DOHH2 (cell line): ENCODE results near the gene TMEM38B.

Experiments
- H3F3A ChIP-seq: fragments of 200-600 bp; sonication (generic), shearing (Covaris generic); 2 replicates; pipeline ENCODE4 v1.6.0; 2016; ENCODE audit warnings: antibody characterized with exemption, mild to moderate bottlenecking; ENCODE audit not compliant: control insufficient read depth, insufficient read depth
- H3K27ac ChIP-seq: fragments of 200-600 bp; sonication (generic); 2 replicates; pipeline ENCODE4 v1.5.1; 2014; ENCODE audit warnings: low read depth, mild to moderate bottlenecking, low read length, moderate library complexity
- H3K27me3 ChIP-seq: fragments of 200-600 bp; sonication (generic); 2 replicates; pipeline ENCODE4 v1.6.1; 2014; ENCODE audit warnings: mild to moderate bottlenecking, low read length, mixed read lengths; ENCODE audit not compliant: control insufficient read depth
- H3K36me3 ChIP-seq: fragments of 200-600 bp; sonication (generic); 2 replicates; pipeline ENCODE4 v1.6.1; 2014; ENCODE audit warnings: mild to moderate bottlenecking, low read length, moderate library complexity, mixed read lengths; ENCODE audit not compliant: control insufficient read depth
- H3K4me1 ChIP-seq: fragments of 200-600 bp; sonication (generic); 2 replicates; pipeline ENCODE4 v1.6.1; 2014; ENCODE audit warnings: mild to moderate bottlenecking, low read length, mixed read lengths; ENCODE audit not compliant: control insufficient read depth
- H3K4me2 ChIP-seq: fragments of 200-600 bp; sonication (generic); 2 replicates; pipeline ENCODE4 v1.6.0; 2014; ENCODE audit warnings: mild to moderate bottlenecking, low read length, moderate library complexity
- H3K4me3 ChIP-seq: fragments of 200-600 bp; sonication (generic); 2 replicates; pipeline ENCODE4 v1.5.1; 2014; ENCODE audit warnings: mild to moderate bottlenecking, low read length, mixed read lengths
- H3K79me2 ChIP-seq: fragments of 200-600 bp; sonication (generic); 2 replicates; pipeline ENCODE4 v1.6.1; 2014; ENCODE audit warnings: mild to moderate bottlenecking, low read length, mixed read lengths; ENCODE audit not compliant: control insufficient read depth
- H3K9me2 ChIP-seq: fragments of 200-600 bp; sonication (generic); replicated peaks from 2 replicates; pipeline ENCODE4 v1.6.1; 2014; ENCODE audit warnings: mild to moderate bottlenecking, low read length, mixed read lengths; ENCODE audit not compliant: control insufficient read depth
- H3K9me3 ChIP-seq: fragments of 200-600 bp; sonication (generic); 2 replicates; pipeline ENCODE4 v1.6.1; 2014; ENCODE audit warnings: antibody characterized with exemption, low read length, mixed read lengths; ENCODE audit not compliant: control insufficient read depth, insufficient read depth
- H4K20me1 ChIP-seq: fragments of 200-600 bp; sonication (generic); 2 replicates; pipeline ENCODE4 v1.6.0; 2014; ENCODE audit warnings: low read depth, mild to moderate bottlenecking, antibody characterized with exemption, low read length, moderate library complexity; ENCODE audit not compliant: control insufficient read depth, insufficient read depth
- CTCF ChIP-seq: fragments of 200-600 bp; sonication (generic); IDR thresholded peaks from one replicate; pipeline ENCODE4 v1.5.1; 2014; ENCODE audit warnings: antibody characterized with exemption, mild to moderate bottlenecking, low read depth, low read length; ENCODE audit not compliant: poor library complexity, severe bottlenecking
- EZH2phosphoT487 ChIP-seq: fragments of 200-600 bp; sonication (generic); IDR thresholded peaks from 2 replicates; pipeline ENCODE4 v1.6.1; 2017; ENCODE audit warnings: borderline replicate concordance, mild to moderate bottlenecking, antibody characterized with exemption, low read length, moderate library complexity, mixed read lengths

The TMEM38B gene

GRCh38 chr9:105712297-105712696 is 18.0 kb downstream of the TMEM38B start:
- no peaks in the 10 kb centered on the region for H3K9me2 ChIP-seq
- no peaks in the 10 kb centered on the region for H3K4me1 ChIP-seq
- TF ChIP-seq EZH2phosphoT487 (no peak), CTCF (no peak)
- H3K4me3 ChIP-seq: no peak overlapping the region
- H3K4me2 ChIP-seq: no peak overlapping the region
- no peaks in the 10 kb centered on the region for H4K20me1 ChIP-seq
- no peaks in the 10 kb centered on the region for H3K9me3 ChIP-seq
- peaks cover 6% of the 10 kb centered on the region; the same call in 1 of the 2 replicates for H3K36me3 ChIP-seq
- 0 out of 2 replicates have a peak, but pooled peaks cover 4% of the 10 kb centered on the region for H3F3A ChIP-seq
- no peaks in the 10 kb centered on the region for H3K27me3 ChIP-seq
- H3K27ac ChIP-seq: no peak overlapping the region
- H3K79me2 ChIP-seq: no peaks in the 10 kb centered on the region

- no peak overlapping the region for H3K4me3 ChIP-seq
- H3K9me2 ChIP-seq: no peaks in the 10 kb centered on the region
- H3K27me3 ChIP-seq: no peaks in the 10 kb centered on the region
- no peaks in the 10 kb centered on the region for H3K9me3 ChIP-seq
- no peaks in the 10 kb centered on the region for H3K79me2 ChIP-seq
- peaks cover 6% of the 10 kb centered on the region; the same call in 1 of the 2 replicates for H3F3A ChIP-seq
- peaks cover 6% of the 10 kb centered on the region; the same call in 1 of the 2 replicates for H3K36me3 ChIP-seq
- TF ChIP-seq EZH2phosphoT487: no peak
- no peak for TF ChIP-seq CTCF
- no peak overlapping the region for H3K4me2 ChIP-seq
- no peak overlapping the region for H3K27ac ChIP-seq
- no peaks in the 10 kb centered on the region for H4K20me1 ChIP-seq
- no peaks in the 10 kb centered on the region for H3K4me1 ChIP-seq
These were observed 18.4 kb downstream of the TMEM38B start for GRCh38 chr9:105712773-105713172.

GRCh38 chr9:105713260-105714019 is 19.1 kb downstream of the TMEM38B start:
- Histone ChIP-seq H3K79me2 (no peaks in the 10 kb centered on the region), H3K4me1 (no peaks in the 10 kb centered on the region)
- no peak for TF ChIP-seq EZH2phosphoT487
- TF ChIP-seq CTCF: no peak

More at GRCh38 chr9:105713260-105714019, 19.1 kb downstream of the TMEM38B start:
- H3K9me2 ChIP-seq: no peaks in the 10 kb centered on the region
- no peak overlapping the region for H3K4me2 ChIP-seq
- H3F3A ChIP-seq: peaks cover 7% of the 10 kb centered on the region; the same call in 1 of the 2 replicates
- no peak overlapping the region for H3K27ac ChIP-seq
- no peak overlapping the region for H3K4me3 ChIP-seq
- H3K27me3 ChIP-seq: no peaks in the 10 kb centered on the region
- H3K9me3 ChIP-seq: no peaks in the 10 kb centered on the region
- peaks cover 6% of the 10 kb centered on the region; the same call in 1 of the 2 replicates for H3K36me3 ChIP-seq
- H4K20me1 ChIP-seq: no peaks in the 10 kb centered on the region
